Muscle of back (tissue), 11 donors: Measurements from ENCODE around the gene BRF1. TPM values are rescaled to one million over a fixed set of nuclear protein-coding genes. Genes with fewer than 3 reads are reported as not detected.

Experiments
- DNase-seq, 3 donors: peaks; one replicate each; pipeline versions ENCODE4 v3.0.0 to v3.0.0-alpha.2; 2013
- polyA plus RNA-seq, 10 donors: library from polyadenylated mRNA; unstranded; fragments of 120-200 nt; gene quantifications; one replicate each; pipeline ENCODE4 v1.2.1, GENCODE V29; 2013; ENCODE audit not compliant: insufficient read length in 10 of 10

Gene BRF1
- polyA plus RNA-seq, 10 donors: 17.7 to 28.4 (median 24.8) TPM

DNA sequence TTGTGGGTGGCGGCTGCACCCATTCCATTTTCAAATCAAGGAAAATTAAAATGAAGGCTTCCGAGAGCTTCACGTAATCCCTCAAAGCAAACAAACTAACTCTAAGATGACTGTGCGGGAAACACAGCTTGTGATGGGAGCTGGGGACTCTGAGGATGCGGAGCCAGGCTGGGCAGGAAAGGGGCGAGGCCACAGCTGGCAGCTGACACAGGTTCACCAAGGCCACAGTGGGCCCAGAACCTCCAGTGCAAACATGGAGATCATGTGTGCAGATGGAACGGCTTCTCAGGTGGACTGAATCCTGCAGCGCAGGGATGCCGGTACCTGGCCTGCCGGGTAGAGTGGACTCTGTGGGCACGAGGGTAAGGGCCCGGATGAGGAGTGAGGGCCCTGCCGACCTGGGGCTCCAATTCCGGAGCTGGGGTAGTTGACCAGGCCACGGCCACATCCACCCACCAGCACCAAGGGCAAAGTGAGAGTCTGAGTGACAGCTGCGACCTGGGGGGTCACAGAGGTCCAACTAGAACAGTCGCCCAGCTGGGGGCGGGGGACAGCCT lies 71.6 kb downstream of the BRF1 start:
- DNase-seq: no peak

DNA sequence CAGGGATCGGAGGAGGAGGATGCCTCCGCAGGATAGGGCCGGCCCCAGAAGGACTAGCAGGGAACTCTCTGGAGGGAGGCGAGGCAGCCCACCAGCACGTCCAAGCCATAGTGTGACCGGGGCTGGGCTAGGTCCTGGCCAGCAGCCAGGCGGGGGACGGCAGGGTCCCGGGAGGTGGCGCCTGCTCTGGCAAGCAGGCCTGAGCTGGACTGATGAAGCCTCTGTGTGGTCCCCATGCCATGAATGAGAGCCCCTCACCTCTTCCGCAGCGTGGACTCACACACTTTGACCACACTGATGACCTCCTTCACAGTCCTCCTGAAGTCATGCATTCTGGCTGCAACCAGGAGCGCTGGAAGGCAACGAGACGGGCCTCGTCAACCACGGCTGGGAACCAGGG lies 72.2 kb downstream of the BRF1 start:
- no peak for DNase-seq

DNA sequence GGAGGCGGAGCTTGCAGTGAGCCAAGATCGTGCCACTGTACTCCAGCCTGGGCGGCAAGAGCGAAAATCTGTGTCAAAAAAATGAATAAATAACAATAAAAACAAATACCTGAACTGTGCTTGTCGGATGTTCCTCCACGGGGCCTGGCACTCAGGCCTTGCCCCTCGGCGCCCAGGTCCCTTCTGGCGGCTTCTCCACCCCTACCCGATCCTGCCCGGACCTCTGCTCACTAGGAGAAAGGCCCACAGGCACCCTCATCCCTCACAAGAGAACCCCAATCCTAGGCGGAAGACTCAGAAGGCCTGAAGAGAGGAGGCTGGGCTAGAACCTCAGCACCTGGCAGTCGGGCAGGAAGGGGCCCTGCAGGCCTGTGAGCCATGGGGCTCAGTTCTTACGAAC lies 73.5 kb downstream of the BRF1 start:
- no peak for DNase-seq

DNA sequence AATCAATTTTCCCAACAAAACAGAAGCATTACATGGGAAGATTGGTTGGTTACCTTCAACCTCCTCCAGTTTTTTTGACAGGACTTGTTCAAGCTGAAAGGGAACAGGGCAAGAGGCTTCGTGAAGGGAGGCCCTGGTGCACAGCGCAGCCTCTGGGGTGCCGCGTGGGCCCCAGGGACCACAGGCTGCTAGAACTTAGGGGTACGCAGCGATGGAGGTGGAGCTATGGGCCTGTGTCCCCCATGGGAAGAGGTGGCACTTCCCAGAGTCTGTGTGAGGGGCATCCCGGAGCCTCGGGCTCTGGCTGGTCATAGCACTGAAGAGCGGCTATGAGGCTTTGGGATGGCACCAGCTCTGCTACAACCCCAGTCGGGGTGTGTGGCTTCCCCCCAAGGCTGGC lies 74.6 kb downstream of the BRF1 start:
- DNase-seq: no peak

DNA sequence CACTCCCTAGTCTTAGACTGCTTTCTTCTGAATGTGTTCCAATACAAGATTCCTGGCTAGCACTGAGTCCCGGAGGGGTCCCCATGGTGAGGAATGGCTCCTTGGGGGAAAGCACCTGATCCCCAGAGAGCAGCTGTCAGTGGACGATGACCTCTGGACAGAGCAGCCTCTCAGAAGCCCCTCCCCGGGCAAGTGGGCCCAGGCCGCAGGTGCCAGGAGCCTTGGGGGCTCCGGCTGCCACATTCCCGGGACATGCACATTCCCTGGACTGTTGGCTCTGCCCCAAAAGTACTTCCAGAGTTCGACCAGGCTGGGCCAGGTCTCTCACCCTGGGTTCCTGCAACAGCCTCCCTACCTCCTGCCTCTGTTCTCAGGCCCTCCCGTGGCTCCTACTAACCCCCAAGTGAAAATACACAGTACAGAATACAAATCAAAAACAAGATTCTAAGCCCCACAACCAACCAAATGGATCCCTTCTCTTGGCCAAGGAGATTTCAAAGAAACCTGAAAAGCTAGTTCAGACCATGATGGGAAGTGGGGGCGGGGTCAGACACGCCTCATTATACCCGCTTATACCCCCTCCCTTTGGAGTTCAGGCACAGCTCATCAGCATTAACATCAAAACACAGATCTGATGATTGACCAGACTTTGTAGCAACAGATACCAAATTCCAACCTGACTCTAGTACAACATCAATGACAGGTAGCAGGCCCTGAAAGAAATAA lies 75.8 kb downstream of the BRF1 start:
- DNase-seq: no peak

DNA sequence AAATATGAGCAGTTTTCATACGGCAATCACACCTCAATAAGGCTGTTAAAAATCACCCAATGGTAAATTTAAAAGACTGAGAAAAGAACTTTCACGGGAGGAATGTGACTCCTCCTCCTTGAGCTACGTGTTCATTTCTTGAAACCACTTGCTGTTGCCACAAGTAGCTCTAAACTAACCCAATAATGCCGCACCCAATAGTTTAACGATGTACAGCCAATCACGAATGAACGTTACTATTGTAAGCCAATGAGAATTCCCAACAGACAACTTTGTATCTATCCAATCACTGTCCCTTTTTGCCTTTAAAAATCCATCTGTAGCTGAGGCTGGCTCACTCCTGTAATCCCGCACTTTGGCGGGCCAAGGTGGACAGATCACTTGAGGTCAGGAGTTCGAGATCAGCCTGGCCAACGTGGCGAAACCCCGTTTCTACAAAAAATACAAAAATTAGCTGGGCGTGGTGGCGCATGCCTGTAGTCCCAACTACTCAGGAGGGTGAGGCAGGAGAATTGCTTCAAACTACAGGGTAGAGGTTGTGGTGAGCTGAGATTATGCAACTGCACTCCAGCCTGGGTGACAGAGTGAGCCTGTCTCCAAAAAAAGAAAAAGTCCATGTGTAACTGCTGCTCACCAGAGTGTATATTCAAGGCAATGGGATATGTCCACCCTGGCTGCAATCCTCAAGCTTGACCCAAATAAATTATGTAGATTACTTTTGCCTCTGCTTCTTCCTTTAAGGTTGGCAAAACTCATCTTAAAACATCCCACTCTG lies 76.8 kb downstream of the BRF1 start:
- DNase-seq: no peak

DNA sequence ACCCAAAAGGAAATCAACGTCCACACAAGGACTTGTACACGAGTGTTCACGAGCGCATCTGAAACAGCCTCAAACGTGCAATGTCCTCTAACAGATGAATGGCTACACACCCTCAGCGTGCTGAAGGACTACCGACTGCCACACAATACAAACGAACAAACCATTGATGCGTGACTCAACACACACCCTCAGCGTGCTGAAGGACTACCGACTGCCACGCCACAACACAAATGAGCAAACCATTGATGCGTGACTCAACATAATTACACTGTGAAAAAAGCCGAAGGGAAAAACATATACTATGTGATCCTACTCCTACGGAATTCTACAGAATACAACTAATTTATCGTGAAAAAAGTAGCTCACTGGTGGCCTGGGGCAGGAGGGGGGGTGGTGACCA lies 77.5 kb downstream of the BRF1 start:
- no peak for DNase-seq

DNA sequence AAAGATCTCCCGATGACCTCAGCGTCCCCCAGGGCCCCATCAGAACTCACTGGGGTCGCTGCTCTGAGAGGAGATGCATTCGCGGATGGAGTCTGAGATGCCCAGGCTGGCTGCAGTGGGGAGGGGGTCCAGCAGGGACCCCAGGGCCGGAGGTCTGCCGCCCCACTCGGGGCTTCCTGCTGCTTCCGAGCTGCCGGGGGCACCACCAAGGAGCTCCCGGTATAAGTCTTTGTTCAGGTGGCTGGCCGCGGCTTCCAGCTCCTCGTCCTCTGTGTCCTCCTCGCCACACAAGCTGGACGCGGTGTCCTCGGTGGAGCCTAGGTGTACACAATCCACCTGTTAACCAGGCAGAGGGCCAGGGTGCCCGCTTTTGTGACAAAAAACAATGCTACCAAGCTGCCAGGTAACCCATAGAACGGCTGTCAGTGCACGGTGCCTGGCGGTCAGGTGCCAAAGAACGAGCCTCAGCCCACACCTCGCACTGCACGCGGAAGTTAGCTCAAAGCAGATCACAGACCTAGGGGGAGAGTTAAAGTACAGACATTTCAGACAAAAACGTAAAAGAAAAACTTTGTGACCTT lies 79.1 kb downstream of the BRF1 start:
- no peak for DNase-seq

DNA sequence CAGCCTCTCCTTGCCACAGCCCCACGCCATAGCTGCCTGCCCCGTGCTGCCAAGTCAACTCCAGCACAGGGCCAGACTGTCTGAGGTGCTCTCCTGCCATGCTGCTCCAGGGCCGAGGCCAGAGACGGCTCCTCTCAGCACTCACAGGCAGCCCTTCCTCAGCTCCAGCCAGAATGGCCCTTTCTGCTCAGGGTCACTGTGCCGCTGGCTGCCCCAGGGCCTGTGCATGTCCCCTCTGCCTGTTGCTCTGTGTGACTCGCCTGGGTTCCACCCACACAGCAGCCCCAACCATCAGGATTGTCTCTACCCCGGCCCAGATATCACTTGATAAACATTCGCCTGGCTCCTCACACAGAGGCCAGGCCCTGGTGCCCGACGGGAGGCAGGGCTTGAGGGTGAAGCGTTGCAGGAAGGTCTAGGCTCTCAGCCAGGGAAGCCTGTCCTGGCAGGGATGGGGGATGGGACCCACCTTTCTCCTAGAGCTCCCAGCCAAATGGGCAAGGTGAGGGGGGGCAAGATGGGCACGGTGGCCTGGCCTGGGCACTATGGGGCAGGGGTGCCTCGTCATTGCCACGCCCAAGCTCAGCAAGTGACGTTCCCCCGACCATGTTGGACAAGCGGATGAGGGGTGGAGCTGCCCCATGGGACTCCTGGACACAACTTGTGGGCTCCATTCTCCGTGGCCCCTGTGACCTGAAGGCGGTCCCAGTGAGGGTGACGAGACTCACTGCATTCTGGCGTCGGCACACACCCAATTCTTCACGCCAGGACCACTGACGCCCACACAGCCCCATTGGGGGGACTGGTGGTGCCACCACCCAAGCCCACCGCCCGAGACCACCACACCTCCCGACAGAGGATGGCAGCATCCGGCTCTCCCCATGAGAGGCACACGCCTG lies 79.9 kb downstream of the BRF1 start:
- DNase-seq: no peak

DNA sequence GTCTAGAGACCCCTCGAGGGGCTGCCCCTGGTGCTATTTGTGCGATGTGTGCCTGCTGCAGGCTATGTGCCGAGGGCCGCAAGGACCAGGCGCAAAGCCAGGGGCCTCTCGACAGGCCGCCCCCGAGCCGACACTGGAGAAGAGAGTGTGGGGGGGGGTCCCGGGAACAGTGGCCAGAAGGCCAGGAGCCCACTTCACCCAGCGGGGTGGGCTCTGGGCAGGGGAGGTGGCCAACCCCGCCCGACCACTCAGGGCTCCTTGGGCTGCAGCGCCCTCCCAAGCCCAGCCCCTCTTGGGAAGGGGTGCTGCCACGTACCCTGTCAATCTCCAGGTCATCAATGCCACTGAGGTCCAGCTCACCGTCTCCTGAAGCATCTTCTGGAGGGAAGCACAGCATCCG lies 81.0 kb downstream of the BRF1 start:
- no peak for DNase-seq

DNA sequence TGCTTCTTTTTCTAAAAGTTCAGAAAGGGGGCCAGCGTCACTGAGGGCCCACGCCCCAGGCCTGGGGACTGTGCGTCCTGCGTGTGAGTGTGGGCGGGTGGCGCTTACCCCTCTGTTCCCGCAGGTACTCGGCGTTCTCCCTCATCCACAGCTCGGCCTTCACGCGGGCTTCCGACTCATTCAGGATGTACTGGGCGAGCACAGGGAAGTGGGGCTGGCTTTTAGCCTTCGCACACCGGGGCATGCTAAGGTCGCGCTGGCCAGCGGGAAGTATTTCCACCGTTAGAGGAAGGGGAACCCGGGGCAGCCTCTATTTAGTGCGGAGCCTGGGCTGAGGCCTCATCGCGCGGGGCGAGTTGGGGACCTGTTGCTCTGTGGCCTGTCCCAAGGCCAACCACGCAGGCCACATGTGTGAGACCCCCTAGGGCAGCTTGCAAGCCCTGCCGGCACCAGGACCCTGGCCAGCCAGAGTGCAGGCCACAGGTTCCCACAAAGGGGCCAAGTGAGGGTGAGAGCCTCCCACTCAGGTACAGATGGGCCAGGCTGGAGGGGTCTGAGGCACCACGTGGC lies 81.7 kb downstream of the BRF1 start:
- no peak for DNase-seq

DNA sequence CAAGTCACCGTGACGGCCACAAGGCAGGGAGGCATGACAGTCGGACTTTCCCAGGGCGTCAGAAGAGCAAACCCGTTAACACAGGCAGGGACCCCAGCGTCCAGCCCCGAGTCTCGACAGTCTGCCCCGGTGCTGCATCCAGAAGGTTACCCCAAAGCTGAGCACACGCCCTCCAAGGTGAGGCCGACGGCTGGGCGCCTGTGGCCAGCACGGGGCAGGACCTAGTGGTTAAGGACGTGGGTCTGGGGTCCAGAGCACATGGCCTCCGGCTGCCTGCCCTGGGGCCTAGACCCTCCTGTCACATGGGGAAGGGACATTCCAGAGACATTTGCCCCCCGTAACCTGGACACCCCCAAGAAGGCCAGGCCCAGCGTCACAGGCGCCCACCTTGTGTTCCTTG lies 82.2 kb downstream of the BRF1 start:
- no peak for DNase-seq

DNA sequence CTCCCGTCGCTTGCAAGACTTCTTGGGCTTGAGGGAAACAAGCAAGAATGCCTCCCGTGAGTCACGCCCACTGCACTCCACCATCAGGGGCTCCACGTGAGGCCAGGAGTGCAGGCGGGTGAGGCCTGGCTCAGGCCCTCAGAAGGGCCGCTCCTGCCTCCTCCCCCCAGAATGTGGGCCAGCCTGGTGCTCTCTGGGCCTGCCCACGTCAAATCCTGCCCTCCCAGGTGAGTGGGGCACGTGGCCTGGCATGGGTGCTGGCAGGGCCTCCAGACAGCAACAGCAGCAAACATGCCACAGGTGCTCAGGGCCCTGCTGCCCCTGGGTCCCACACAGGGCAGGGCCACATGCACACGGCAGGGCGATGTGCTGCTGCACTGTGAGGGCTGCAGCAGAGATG lies 83.0 kb downstream of the BRF1 start:
- DNase-seq: no peak

DNA sequence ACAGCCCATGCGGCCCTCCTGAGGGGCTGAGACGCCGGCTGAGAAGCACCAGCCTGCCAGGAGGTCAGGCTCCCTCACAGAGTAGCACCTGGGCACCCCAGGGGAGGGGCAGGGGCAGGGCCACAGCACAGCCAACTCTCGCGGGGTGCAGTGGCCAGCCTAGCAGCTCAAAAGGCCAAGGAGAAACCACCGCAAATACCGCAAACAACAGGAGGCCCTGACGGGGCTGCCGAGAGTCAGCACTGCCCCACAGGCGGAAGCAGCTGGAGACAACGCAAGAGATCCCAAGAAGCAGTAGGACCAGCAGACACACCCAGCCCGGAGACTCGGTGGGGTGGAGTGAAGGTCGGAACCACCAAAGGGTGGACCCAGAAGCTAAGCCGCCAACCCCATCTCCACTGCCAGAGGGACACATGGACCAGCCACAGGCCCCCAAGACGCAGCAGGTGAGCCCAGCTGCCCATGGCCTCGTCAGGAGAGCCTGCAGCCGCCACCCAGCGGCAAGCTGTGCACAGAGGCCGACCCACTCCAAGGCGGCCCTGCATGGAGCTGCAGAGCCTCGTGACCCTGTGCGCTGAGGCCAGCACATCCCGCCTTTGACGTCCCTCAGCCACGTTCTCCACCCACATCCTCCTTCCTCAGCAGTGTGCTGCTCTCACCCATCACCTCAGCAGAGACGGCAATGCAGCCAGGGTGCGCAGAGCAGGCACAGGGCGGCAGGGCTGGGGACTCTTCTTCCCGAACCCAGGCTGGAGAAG lies 84.1 kb downstream of the BRF1 start:
- no peak for DNase-seq

DNA sequence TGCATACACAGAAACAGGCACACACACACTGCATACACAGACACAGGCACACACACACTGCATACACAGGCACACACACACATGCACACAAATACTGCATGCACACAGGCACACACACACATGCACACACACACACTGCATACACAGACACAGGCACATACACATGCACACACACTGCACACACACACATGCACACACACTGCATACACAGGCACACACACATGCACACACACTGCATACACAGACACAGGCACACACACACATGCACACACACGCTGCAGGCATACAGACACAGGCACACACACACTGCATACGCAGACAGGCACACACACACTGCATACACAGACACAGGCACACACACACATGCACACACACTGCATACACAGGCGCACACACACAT lies 85.2 kb downstream of the BRF1 start:
- DNase-seq: no peak

DNA sequence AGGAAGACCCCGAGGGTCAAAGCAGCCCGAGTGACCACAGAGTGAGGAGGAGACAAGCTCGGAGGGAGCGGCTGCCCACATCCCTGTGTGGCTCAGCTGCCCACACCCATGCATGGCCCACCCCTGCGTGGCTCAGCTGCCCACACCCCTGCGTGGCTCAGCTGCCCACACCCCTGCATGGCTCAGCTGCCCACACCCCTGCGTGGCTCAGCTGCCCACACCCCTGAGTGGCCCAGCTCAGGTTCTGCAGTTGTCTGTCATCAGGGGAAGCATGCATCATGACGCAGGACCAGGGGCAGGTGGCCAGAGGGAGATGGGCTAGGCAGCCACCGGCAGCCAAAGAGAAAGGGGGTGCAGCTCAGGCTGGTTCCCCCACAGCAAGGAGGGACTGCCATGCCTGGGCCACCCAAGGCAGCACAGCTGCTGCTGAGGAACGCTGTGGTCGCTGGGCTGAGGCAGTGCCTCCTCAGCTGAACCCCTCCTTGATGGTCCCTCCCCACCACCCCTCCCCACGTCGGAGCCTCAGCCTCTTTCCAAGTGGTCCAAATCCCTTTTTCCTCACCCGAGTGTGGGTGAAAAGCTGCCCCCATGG lies 86.4 kb downstream of the BRF1 start:
- DNase-seq: no peak

DNA sequence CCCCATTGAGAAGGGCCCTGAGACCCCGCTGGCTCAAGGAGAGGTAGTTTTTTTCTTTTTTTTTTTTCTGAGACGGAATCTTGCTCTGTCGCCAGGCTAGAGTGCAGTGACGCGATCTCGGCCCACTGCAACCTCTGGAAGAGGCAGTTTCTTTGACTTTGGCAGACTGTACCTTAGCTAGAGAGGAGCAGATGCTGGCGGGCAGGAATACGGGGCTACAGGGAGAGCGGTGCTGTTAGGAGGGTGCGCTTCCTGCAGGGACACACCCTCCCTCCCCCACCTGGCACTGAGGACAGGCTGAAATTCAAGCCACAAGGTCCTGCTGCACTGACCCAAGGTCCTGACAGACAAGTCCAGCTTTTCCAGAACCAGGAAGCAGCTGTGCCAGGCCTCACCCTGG lies 87.4 kb downstream of the BRF1 start:
- DNase-seq: peak in 1 of 3 donors; percentile 67

DNA sequence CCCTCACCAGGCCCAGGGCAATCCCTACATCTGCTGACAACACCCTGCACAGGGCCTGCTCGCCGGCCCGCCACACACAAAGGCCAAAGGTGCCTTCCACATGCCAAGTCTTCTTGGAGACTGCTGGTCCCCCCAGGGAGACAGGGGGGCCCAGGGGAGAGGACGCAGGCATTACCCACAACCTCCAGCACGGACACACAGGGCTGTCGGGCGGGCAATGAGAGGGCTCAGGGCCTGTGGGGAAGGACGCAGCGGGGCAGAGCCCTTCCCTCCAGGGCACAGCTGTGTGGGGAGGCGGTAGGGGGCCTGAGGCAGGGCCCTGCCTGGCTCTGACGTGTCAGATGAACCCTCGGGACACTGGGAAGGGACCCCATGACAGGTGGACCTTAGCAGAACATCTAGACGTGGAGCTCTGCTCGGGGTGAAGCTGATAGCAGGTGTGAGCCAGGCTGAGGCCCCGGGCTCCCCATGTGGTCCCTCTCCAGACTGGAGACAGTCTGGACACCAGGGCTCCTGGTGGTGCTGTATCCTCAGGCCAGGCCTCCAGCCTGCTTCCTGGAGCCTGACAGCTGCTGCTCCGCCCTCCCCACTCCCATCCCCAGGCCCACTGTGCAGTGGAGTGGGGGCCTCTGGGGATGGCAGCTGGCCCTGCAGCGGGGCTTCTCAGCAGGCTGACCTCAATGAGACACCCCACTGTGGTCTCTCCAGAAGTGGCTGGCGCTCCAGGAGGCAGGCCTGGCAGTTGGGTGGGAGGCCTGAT lies 88.1 kb downstream of the BRF1 start:
- DNase-seq: no peak

DNA sequence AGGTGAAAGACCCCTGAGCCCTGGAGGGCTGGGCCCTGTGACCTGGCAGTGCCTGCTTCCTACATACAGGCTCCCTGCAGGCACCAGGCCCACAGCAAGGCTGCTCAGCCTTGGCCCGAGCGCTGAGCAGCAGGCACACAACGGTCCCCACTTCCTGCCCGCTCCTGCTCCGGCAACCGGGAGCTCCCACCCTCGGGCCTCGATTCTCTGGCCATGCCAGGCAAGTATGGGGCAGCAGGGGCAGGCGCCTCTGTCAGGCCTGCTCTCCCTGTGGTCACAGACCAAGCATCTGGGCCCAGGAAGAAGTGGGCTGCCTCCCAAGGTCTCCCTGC lies 89.1 kb downstream of the BRF1 start:
- no peak for DNase-seq
